Measurements from ENCODE around the gene IL1RAPL2.

IL1RAPL2 gene

DNA sequence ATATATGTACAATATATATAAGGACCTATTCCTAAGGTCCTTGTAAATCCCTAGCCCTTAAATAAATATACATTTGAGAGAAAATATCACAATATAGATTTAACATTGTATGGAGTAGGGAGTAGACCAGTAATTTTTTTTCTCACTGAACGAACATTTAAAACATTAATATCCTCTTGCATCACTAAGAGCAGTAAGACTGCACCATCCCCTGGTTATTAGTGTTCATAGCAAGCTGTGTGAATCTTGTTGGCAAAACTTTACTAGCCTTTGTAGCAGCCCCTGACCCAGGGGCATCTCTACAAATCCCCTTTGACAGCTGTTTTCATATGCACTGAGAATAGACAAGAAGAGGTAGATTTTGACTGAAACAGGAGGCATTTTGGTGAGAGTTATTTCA lies 146.5 kb downstream of the IL1RAPL2 start:
- TF ChIP-seq, protein P1, sequence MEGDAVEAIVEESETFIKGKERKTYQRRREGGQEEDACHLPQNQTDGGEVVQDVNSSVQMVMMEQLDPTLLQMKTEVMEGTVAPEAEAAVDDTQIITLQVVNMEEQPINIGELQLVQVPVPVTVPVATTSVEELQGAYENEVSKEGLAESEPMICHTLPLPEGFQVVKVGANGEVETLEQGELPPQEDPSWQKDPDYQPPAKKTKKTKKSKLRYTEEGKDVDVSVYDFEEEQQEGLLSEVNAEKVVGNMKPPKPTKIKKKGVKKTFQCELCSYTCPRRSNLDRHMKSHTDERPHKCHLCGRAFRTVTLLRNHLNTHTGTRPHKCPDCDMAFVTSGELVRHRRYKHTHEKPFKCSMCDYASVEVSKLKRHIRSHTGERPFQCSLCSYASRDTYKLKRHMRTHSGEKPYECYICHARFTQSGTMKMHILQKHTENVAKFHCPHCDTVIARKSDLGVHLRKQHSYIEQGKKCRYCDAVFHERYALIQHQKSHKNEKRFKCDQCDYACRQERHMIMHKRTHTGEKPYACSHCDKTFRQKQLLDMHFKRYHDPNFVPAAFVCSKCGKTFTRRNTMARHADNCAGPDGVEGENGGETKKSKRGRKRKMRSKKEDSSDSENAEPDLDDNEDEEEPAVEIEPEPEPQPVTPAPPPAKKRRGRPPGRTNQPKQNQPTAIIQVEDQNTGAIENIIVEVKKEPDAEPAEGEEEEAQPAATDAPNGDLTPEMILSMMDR (conservative IDR thresholded peaks at IDR 0.05): peak; percentile 39; the same call in 1 of the 2 replicates

DNA sequence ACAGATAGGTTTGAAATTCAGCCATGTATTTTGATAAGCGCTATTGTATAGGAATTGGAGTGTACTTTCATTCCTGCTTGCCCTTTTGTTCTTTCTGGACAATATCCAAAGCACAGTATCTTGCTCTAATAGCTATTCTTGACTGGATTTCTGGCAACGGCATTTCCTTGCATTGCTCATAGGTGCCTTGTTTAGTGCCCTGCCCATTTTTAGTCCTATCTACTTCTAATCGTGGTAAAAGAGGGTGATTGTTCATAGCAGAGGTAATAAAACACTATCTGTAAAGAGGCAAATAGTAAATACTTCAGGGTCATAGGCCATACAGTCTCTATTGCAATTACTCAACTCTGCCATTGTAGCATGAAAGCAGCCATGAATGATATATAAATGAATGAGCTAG lies 155.9 kb downstream of the IL1RAPL2 start:
- no peak overlapping the region for H3K27ac ChIP-seq
- TF ChIP-seq, protein P1 (conservative IDR thresholded peaks at IDR 0.05): no peak

More for the DNA sequence above, 146.5 kb downstream of the IL1RAPL2 start:
- no peak overlapping the region for H3K27ac ChIP-seq

DNA sequence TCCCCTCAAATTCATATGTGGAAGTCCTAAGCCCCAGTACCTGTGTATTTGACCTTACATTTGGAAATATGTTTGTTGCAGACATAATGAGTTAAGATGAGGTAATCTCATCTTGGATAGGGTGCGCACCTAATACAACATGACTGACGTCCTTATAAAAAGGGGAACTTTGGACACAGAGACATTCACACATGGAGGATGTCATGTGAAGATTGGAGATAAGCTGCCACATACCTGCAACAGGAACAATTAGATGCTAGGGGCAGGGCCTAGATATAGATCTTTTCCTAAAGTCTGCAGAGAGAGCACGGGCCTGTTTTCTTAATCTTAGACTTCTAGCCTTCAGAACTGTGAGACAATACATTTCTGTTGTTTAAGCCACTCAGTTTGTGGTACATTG lies 162.5 kb downstream of the IL1RAPL2 start:
- TF ChIP-seq, protein P1 (conservative IDR thresholded peaks at IDR 0.05): no peak
- H3K27ac ChIP-seq: no peak overlapping the region

DNA sequence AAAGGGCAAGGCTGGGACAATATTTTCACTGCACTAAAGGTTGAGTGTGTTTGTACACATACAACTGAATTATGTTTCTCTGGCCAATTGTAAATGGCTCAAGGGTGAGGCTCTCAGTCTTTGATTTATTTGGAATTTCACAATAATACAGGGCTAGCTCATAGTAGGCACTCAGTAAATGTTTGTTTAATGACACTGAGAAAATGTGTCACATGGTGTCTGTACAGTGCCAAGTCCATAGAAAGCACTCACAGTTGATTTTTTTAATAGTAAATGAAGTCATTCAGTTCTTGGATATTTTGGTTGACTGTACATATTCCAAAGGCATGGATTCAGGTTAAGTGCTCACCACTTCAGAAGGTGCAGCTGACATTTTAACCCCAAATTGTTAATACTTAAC lies 176.4 kb downstream of the IL1RAPL2 start:
- H3K27ac ChIP-seq: no peak overlapping the region
- TF ChIP-seq, protein P1 (conservative IDR thresholded peaks at IDR 0.05): no peak

DNA sequence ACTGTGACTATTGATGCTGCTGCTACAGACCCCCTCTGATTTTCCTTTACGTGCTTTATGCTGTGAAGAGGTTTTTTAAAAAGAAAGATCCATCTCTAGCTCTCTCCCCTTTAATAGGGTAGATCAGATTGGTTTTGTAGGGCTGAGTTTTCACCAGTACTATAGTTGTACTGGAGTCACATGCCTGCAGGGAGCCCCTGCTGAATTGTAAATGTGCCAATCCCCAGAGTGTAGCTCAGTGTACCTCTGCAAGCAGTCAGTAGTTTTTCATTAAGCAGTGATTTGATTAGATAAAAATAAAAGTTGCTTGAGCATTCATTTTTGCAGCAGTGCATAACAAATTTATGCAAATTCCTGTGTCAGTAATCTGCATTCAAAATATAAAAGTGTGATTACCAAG lies 179.2 kb downstream of the IL1RAPL2 start:
- H3K27ac ChIP-seq: no peak overlapping the region
- TF ChIP-seq, protein P1 (conservative IDR thresholded peaks at IDR 0.05): no peak

DNA sequence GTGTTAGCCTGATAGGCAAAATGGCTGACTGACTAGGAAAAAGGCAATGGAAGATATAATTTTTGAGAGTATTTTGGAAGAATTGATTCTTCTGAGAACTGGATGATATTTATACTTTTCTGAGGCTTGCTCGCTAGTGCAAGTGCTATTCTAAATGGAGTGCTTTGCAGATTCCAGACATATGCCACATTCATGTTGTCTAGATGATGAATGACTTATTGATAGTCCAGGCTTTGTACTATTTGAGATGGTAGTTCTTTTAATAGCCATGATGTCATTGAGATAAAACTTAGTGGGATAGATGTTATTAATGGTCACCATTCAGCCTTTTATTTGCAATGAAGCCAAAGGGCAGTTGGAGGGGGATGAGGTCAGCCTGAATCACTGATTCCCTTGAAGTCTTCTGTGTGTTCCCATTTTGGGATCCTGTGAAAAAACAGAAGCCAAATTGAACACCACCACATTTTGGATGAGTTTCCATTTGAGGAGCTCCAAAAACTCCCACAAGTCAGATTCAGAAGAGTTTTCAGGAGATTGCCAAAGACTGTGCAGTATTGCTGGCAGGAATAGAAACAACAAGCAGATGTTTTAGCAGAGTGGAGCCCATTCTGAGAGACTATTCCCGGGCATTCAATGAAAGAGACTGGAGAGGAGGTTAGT lies 184.1 kb downstream of the IL1RAPL2 start:
- H3K27ac ChIP-seq: no peak overlapping the region
- TF ChIP-seq, protein P1 (conservative IDR thresholded peaks at IDR 0.05): no peak

DNA sequence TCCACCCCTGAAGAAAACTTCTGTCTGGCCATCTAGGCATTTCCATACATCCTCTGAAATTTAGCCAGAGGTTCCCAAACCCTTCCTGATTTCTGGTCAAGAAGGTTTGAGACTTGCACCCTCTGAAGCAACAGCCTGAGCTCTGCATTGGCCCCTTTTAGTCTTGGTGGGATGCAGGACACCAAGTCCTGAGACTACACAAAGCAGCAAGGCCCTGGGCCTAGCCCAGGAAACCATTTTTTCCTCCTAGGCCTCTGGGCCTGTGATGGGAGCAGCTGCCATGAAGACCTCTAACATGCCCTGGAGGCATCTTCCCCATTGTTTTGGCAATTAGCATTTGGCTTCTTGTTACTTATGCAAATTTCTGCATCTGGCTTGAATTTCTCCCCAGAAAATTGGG lies 196.6 kb downstream of the IL1RAPL2 start:
- no peak overlapping the region for H3K27ac ChIP-seq
- TF ChIP-seq, protein P1 (conservative IDR thresholded peaks at IDR 0.05): no peak

Data from VCaP (cell line).